Measurements from ENCODE around the gene RHO.

Gene RHO

DNA sequence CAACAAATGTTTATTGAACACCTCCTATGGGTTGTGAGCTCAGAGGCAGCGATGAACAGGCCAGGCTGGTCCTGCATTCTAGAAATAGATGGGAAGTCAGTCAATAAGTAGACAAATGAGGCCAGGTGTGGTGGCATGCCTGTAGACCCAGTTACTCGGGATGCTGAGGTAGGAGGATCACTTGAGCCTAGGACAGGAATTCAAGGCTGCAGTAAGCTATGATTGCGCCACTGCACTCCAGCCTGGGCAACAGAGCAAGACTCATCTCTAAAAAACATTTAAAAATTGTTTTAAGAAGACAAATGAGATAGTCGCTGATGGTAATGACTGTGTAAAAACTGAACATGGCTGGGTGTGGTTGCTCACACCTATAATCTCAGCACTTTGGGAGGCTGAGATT is 4.4 kb upstream of the RHO start:
- TF ChIP-seq, protein P1, sequence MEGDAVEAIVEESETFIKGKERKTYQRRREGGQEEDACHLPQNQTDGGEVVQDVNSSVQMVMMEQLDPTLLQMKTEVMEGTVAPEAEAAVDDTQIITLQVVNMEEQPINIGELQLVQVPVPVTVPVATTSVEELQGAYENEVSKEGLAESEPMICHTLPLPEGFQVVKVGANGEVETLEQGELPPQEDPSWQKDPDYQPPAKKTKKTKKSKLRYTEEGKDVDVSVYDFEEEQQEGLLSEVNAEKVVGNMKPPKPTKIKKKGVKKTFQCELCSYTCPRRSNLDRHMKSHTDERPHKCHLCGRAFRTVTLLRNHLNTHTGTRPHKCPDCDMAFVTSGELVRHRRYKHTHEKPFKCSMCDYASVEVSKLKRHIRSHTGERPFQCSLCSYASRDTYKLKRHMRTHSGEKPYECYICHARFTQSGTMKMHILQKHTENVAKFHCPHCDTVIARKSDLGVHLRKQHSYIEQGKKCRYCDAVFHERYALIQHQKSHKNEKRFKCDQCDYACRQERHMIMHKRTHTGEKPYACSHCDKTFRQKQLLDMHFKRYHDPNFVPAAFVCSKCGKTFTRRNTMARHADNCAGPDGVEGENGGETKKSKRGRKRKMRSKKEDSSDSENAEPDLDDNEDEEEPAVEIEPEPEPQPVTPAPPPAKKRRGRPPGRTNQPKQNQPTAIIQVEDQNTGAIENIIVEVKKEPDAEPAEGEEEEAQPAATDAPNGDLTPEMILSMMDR (IDR thresholded peaks at IDR 0.05; ENCODE audit: low read depth, low read length), result no peak
- DNase-seq (ENCODE audit: low read depth, low spot score), result no peak
- H3K4me3 ChIP-seq (ENCODE audit: low read depth, low read length), result no peak overlapping the region
- in situ Hi-C loops (cut with HindIII; ENCODE audit: low sequenced_read_pairs), result no loop called here

DNA sequence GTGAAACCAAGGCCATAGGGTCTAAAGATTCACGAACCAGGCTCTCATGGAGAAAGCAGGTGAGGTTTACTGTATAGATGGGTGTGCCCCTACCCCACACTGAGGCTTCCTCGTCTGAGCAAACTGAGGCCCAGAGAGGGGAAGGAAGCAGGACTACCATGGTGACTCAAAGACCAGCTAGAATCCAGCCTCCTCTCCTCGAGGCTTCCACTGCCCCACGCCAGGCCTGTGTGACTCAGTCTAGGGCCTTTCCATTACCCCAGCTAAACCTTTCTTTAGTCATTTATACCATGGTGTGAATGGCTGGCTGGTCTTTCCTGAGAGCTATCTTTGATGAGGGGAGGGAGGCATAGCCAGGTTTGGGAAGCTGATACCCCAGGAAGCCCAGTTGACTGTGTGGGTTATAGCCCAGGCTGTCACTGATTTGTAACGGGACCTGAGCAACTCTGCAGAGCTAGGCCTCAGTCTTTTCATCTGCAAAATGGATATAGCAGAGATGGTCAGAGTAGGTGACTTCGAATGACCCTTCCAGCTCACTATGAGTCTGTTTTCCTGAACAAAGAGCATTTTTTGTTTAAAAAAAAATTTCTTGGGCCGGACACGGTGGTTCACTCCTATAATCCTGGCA is 3.0 kb upstream of the RHO start:
- H3K4me3 ChIP-seq (ENCODE audit: low read depth, low read length), result no peak overlapping the region
- in situ Hi-C loops (cut with HindIII; ENCODE audit: low sequenced_read_pairs), result no loop called here
- DNase-seq (ENCODE audit: low read depth, low spot score), result peak; percentile 43
- TF ChIP-seq, protein P1 (IDR thresholded peaks at IDR 0.05; ENCODE audit: low read depth, low read length), result no peak

DNA sequence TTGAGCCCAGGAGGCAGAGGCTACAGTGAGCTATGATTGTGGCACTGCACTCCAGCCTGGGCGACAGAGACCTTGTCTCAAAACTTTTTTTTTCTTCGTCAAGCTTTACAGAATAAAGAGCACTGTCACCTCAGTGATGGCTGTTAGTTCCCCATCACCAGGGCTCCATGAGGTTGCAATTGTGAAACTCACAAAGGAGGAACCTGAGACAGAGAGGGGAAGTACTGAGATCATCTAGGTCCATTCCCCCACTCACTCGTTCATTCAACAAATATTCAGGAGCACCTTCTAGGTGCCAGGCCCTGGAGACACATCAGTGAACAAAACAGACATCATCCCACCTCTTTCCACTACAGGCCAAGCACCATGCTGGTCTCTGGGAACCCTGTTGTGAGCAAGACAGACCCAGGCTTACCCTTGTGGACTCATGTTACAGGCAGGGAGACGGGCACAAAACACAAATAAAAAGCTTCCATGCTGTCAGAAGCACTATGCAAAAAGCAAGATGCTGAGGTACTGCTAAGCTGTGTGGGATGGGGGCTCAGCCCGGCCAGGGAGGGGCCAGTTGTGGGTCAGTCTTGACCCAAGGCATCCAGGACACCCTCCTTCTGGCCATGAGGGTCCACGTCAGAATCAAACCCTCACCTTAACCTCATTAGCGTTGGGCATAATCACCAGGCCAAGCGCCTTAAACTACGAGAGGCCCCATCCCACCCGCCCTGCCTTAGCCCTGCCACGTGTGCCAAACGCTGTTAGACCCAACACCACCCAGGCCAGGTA is 2.1 kb upstream of the RHO start:
- in situ Hi-C loops (cut with HindIII; ENCODE audit: low sequenced_read_pairs), result no loop called here
- DNase-seq (ENCODE audit: low read depth, low spot score), result peak; percentile 35
- TF ChIP-seq, protein P1 (IDR thresholded peaks at IDR 0.05; ENCODE audit: low read depth, low read length), result no peak
- no peak overlapping the region for H3K4me3 ChIP-seq (ENCODE audit: low read depth, low read length)

DNA sequence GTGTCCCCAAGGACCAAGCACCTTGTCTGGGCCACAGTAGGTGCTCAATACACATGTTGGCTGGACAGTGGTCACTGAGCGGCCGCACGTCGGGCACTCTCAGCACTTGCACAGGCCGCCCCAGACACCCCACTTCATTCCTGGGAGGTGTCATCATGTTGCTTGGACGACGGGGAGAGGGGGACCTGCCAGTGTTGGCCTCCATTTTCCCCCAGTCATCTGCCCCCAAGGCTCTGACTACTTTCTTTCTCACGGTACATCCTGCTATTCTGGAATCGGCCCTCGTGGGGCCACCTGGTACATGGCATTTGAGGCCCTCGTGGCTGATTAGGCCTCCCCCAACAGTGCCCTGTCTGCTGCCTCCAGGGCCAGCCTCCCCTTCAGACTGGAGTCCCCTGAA is 1.2 kb upstream of the RHO start:
- no peak for DNase-seq (ENCODE audit: low read depth, low spot score)
- in situ Hi-C loops (cut with HindIII; ENCODE audit: low sequenced_read_pairs), result no loop called here
- TF ChIP-seq, protein P1 (IDR thresholded peaks at IDR 0.05; ENCODE audit: low read depth, low read length), result no peak
- H3K4me3 ChIP-seq (ENCODE audit: low read depth, low read length), result no peak overlapping the region

- in situ Hi-C loops (cut with HindIII; ENCODE audit: low sequenced_read_pairs), result no loop called here
- TF ChIP-seq, protein P1 (IDR thresholded peaks at IDR 0.05; ENCODE audit: low read depth, low read length), result no peak
- no peak overlapping the region for H3K4me3 ChIP-seq (ENCODE audit: low read depth, low read length)
- DNase-seq (ENCODE audit: low read depth, low spot score), result no peak
These were observed 1.2 kb downstream of the RHO start for GRCh38 chr3:129529436-129530210.

DNA sequence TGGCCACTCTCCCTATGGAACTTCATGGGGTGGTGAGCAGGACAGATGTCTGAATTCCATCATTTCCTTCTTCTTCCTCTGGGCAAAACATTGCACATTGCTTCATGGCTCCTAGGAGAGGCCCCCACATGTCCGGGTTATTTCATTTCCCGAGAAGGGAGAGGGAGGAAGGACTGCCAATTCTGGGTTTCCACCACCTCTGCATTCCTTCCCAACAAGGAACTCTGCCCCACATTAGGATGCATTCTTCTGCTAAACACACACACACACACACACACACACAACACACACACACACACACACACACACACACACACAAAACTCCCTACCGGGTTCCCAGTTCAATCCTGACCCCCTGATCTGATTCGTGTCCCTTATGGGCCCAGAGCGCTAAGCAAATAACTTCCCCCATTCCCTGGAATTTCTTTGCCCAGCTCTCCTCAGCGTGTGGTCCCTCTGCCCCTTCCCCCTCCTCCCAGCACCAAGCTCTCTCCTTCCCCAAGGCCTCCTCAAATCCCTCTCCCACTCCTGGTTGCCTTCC is 1.9 kb downstream of the RHO start:
- in situ Hi-C loops (cut with HindIII; ENCODE audit: low sequenced_read_pairs), result no loop called here
- H3K4me3 ChIP-seq (ENCODE audit: low read depth, low read length), result no peak overlapping the region
- peak; percentile 40 for DNase-seq (ENCODE audit: low read depth, low spot score)
- TF ChIP-seq, protein P1 (IDR thresholded peaks at IDR 0.05; ENCODE audit: low read depth, low read length), result no peak
